GM12891 (cell line): ENCODE results near the gene CHMP4B.

Experiments used
- POLR2A ChIP-seq: IDR thresholded peaks from 2 replicates; pipeline ENCODE4 v1.6.1; 2011; ENCODE audit warnings: low read depth, low read length, control low read depth
- POLR2AphosphoS5 ChIP-seq: IDR thresholded peaks from 2 replicates; pipeline ENCODE4 v1.6.1; 2011; ENCODE audit warnings: low read depth, low read length, control low read depth

DNA sequence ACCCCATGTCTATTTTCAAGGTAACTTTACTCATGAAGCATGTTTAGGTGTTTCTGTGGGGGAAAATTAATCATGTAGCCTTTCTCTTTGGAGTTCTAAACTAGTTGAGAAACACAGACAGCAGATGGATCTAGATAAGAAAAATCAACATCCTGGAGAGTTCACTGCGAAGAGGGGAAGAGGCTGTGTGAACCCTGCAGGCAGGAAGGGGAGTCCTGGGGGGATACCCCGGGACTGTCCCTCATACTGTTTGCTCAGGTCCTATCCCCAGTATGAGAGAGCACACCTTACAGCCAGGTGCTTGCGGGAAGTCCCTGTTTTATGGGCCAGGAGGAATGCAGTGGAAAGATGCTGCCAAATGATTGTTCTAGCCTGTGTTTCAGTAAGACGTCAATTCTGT is 32.7 kb downstream of the CHMP4B start:
- no peak for TF ChIP-seq POLR2A
- no peak for TF ChIP-seq POLR2AphosphoS5
